Liver (tissue), 3 donors: ENCODE data around the gene KDM3A.

Source experiments
- ATF3 ChIP-seq: IDR thresholded peaks from 2 replicates; pipeline ENCODE4 v1.6.1; 2016; ENCODE audit warnings: antibody characterized with exemption
- CTCF ChIP-seq: fragments of 150-350 bp; IDR thresholded peaks from 2 replicates; pipeline ENCODE4 v1.5.1; 2017; ENCODE audit warnings: improper control_type of control experiment, low read depth, low read length; ENCODE audit not compliant: missing input control
- GABPA ChIP-seq, 2 donors: IDR thresholded peaks in 1 of 2; conservative IDR thresholded peaks in 1 of 2; 2 replicates each; pipeline ENCODE4 v1.6.1; 2016; ENCODE audit warnings: antibody characterized with exemption in 2 of 2, mild to moderate bottlenecking in 1 of 2, moderate library complexity in 1 of 2
- HNF4A ChIP-seq, 2 donors: conservative IDR thresholded peaks; 2 replicates each; pipeline ENCODE4 v1.6.1; 2016; ENCODE audit warnings: antibody characterized with exemption in 2 of 2, mild to moderate bottlenecking in 2 of 2
- HNF4G ChIP-seq: IDR thresholded peaks from 2 replicates; pipeline ENCODE4 v1.6.1; 2016; ENCODE audit warnings: antibody characterized with exemption
- MAX ChIP-seq: IDR thresholded peaks from 2 replicates; pipeline ENCODE4 v1.6.1; 2016; ENCODE audit warnings: antibody characterized with exemption
- RAD21 ChIP-seq, 2 donors: IDR thresholded peaks; 2 replicates each; pipeline ENCODE4 v1.6.1; 2016; ENCODE audit warnings: antibody characterized with exemption in 2 of 2, mild to moderate bottlenecking in 2 of 2
- REST ChIP-seq: IDR thresholded peaks from 2 replicates; pipeline ENCODE4 v1.6.1; 2016; ENCODE audit warnings: antibody characterized with exemption, mild to moderate bottlenecking
- SP1 ChIP-seq: IDR thresholded peaks from 2 replicates; pipeline ENCODE4 v1.6.1; 2018; ENCODE audit warnings: antibody characterized with exemption, mild to moderate bottlenecking
- TAF1 ChIP-seq: conservative IDR thresholded peaks from 2 replicates; pipeline ENCODE4 v1.6.1; 2016; ENCODE audit warnings: antibody characterized with exemption, mild to moderate bottlenecking
- YY1 ChIP-seq: IDR thresholded peaks from 2 replicates; pipeline ENCODE4 v1.6.1; 2016; ENCODE audit warnings: antibody characterized with exemption, mild to moderate bottlenecking
- TF ChIP-seq, protein P1 (sequence below): IDR thresholded peaks from 2 replicates; pipeline ENCODE4 v1.6.1; 2016; ENCODE audit warnings: antibody characterized with exemption
- donor health status: healthy.
- donor health status: healthy.

DNA sequence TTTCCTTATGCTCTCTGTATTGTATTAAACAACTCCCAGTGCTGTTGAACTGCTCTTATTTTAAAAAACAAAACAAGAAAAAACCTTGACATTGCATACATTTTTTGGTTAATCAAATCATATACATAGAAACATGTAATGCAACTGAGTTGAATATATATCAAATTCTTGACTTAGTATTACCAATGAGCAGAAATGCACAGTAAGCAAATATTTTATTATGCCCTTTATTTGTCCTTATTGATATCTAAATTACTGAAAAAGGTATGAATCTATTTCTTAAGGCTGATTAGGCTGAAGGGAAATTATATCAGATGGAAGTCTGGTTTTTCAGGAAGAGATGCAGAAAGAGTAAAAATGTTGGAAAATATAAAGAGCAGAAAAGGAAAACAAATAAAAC is 6.9 kb upstream of the KDM3A start:
- TF ChIP-seq GABPA (IDR thresholded peaks at IDR 0.05 in 1 of 2, conservative IDR thresholded peaks at IDR 0.05 in 1 of 2) (no peak), ATF3 (no peak), HNF4G (no peak), RAD21 (IDR thresholded peaks at IDR 0.05) (no peak), CTCF (no peak), YY1 (no peak), REST (no peak), HNF4A (conservative IDR thresholded peaks at IDR 0.05) (no peak), TAF1 (no peak), MAX (no peak), SP1 (no peak)
- TF ChIP-seq, protein P1, sequence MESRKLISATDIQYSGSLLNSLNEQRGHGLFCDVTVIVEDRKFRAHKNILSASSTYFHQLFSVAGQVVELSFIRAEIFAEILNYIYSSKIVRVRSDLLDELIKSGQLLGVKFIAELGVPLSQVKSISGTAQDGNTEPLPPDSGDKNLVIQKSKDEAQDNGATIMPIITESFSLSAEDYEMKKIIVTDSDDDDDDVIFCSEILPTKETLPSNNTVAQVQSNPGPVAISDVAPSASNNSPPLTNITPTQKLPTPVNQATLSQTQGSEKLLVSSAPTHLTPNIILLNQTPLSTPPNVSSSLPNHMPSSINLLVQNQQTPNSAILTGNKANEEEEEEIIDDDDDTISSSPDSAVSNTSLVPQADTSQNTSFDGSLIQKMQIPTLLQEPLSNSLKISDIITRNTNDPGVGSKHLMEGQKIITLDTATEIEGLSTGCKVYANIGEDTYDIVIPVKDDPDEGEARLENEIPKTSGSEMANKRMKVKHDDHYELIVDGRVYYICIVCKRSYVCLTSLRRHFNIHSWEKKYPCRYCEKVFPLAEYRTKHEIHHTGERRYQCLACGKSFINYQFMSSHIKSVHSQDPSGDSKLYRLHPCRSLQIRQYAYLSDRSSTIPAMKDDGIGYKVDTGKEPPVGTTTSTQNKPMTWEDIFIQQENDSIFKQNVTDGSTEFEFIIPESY: no peak
